Smooth muscle cell (in vitro differentiated cells): ENCODE data around the gene PDZRN3. TPM values are rescaled to one million over a fixed set of nuclear protein-coding genes. Genes with fewer than 3 reads are reported as not detected.

Source experiments
- DNase-seq: peaks from one replicate; lab custom pipeline; 2025; ENCODE audit not compliant: unreplicated experiment; lab: John Stamatoyannopoulos, UW
- H2AFZ ChIP-seq: fragments of 200-600 bp; sonication (generic); 2 replicates; pipeline ENCODE4 v1.6.0; 2016; ENCODE audit warnings: antibody characterized with exemption, low read depth, mild to moderate bottlenecking
- H3F3A ChIP-seq: fragments of 200-600 bp; sonication (generic); 2 replicates; pipeline ENCODE4 v1.6.0; 2017; ENCODE audit warnings: antibody characterized with exemption, low read depth
- H3K27ac ChIP-seq: fragments of 200-600 bp; sonication (generic); 2 replicates; pipeline ENCODE4 v1.5.1; 2016; ENCODE audit warnings: low read depth, mild to moderate bottlenecking
- H3K27me3 ChIP-seq: fragments of 200-600 bp; sonication (generic); 2 replicates; pipeline ENCODE4 v1.6.1; 2016; ENCODE audit warnings: low read depth, mild to moderate bottlenecking
- H3K36me3 ChIP-seq: fragments of 200-600 bp; sonication (generic); 2 replicates; pipeline ENCODE4 v1.5.1; 2016; ENCODE audit warnings: low read depth
- H3K4me1 ChIP-seq: fragments of 200-600 bp; sonication (generic); 2 replicates; pipeline ENCODE4 v1.5.1; 2016; ENCODE audit warnings: low read depth
- H3K4me2 ChIP-seq: fragments of 200-600 bp; sonication (generic); 2 replicates; pipeline ENCODE4 v1.6.0; 2016; ENCODE audit warnings: mild to moderate bottlenecking
- H3K4me3 ChIP-seq: fragments of 200-600 bp; sonication (generic); 2 replicates; pipeline ENCODE4 v1.5.1; 2016; ENCODE audit warnings: mild to moderate bottlenecking
- H3K79me2 ChIP-seq: fragments of 200-600 bp; sonication (generic); 2 replicates; pipeline ENCODE4 v1.6.0; 2016; ENCODE audit warnings: low read depth, mild to moderate bottlenecking
- H3K9ac ChIP-seq: fragments of 200-600 bp; sonication (generic); 2 replicates; pipeline ENCODE4 v1.6.0; 2016; ENCODE audit warnings: low read depth
- H3K9me3 ChIP-seq: fragments of 200-600 bp; sonication (generic); replicated peaks from 2 replicates; pipeline ENCODE4 v1.5.1; 2016; ENCODE audit warnings: low read depth
- H4K20me1 ChIP-seq: fragments of 200-600 bp; sonication (generic); 2 replicates; pipeline ENCODE4 v1.6.0; 2016; ENCODE audit warnings: low read depth
- CTCF ChIP-seq: fragments of 200-600 bp; sonication (generic); IDR thresholded peaks from 2 replicates; pipeline ENCODE4 v1.5.1; 2017; ENCODE audit warnings: borderline replicate concordance, mild to moderate bottlenecking, antibody characterized with exemption; ENCODE audit not compliant: insufficient read depth, poor library complexity, severe bottlenecking
- WGBS: methylation state at CpG from one replicate; pipeline ENCODE4 v1.1.7; 2016; ENCODE audit warnings: low lambda C conversion rate; 5-methylcytosine and 5-hydroxymethylcytosine counted together
- polyA plus RNA-seq: library from polyadenylated mRNA; unstranded; fragments of >200 nt; fragmentation: Nextera tagmentation; extraction: Ambion mirVana; gene quantifications from 2 replicates; pipeline ENCODE4 v1.2.1, GENCODE V29; 2016
- total RNA-seq: library from RNA; depleted of rRNA; stranded (reverse); fragments of >200 nt; gene quantifications from 2 replicates; pipeline ENCODE4 v1.2.3, GENCODE V29; 2014

The PDZRN3 gene
- total and polyA plus RNA-seq, 2 experiments from 2014 or later, result 99.5 to 128 TPM

- Histone ChIP-seq H3K4me2 (peak overlapping the region; percentile 50), H3K9ac (no peak overlapping the region), H3K4me1 (no peaks in the 10 kb centered on the region), H3K79me2 (peaks cover 73% of the 10 kb centered on the region), H3K27ac (peak overlapping the region; percentile 47), H2AFZ (no peak overlapping the region), H4K20me1 (peaks cover 95% of the 10 kb centered on the region), H3K36me3 (no peaks in the 10 kb centered on the region), H3K4me3 (no peak overlapping the region), H3F3A (peaks cover 6% of the 10 kb centered on the region), H3K9me3 (no peaks in the 10 kb centered on the region), H3K27me3 (no peaks in the 10 kb centered on the region)
- no peak for TF ChIP-seq CTCF
- DNase-seq, result no peak
These were observed 39.9 kb downstream of the PDZRN3 start for GRCh38 chr3:73584873-73585272.

- Histone ChIP-seq H3K79me2 (peaks cover 73% of the 10 kb centered on the region), H2AFZ (no peak overlapping the region), H3K27me3 (no peaks in the 10 kb centered on the region), H3F3A (peaks cover 10% of the 10 kb centered on the region), H3K4me3 (no peak overlapping the region), H3K36me3 (no peaks in the 10 kb centered on the region), H3K9ac (no peak overlapping the region), H3K9me3 (no peaks in the 10 kb centered on the region), H4K20me1 (peaks cover 96% of the 10 kb centered on the region), H3K27ac (peak overlapping the region; percentile 30), H3K4me2 (no peak overlapping the region), H3K4me1 (no peaks in the 10 kb centered on the region)
- DNase-seq, result no peak
- TF ChIP-seq CTCF, result no peak
- 91% methylated on average over 4 of the region's 4 CpGs for WGBS
These were observed 42.2 kb downstream of the PDZRN3 start for GRCh38 chr3:73582535-73582934.

- Histone ChIP-seq H3K4me2 (peak overlapping the region; percentile 27), H3K27ac (peak overlapping the region; percentile 81)
- 74% methylated on average over 2 of the region's 2 CpGs for WGBS
These were observed 43.5 kb downstream of the PDZRN3 start for GRCh38 chr3:73581134-73581846.

More at GRCh38 chr3:73581134-73581846, 43.5 kb downstream of the PDZRN3 start:
- Histone ChIP-seq H3K27me3 (no peaks in the 10 kb centered on the region), H3K9ac (no peak overlapping the region), H4K20me1 (peaks cover 96% of the 10 kb centered on the region), H3K4me3 (no peak overlapping the region), H3K79me2 (peaks cover 73% of the 10 kb centered on the region), H3K9me3 (no peaks in the 10 kb centered on the region), H3K4me1 (no peaks in the 10 kb centered on the region), H3K36me3 (no peaks in the 10 kb centered on the region), H3F3A (peaks cover 17% of the 10 kb centered on the region), H2AFZ (no peak overlapping the region)
- DNase-seq, result no peak
- no peak for TF ChIP-seq CTCF
